Keratinocyte (primary cell): ENCODE measurements around the gene AZIN2.

ENCODE experiments used
- EZH2 ChIP-seq: IDR thresholded peaks from one replicate; pipeline ENCODE4 v1.6.1; 2012; ENCODE audit warnings: inconsistent platforms, mild to moderate bottlenecking, low read length, moderate library complexity
- TF ChIP-seq, protein P1 (sequence below), 3 experiments: IDR thresholded peaks in 1 of 3; conservative IDR thresholded peaks in 1 of 3; optimal IDR thresholded peaks in 1 of 3; 2 replicates in 2 of 3; 3 replicates in 1 of 3; pipeline versions ENCODE3 to v1.5.1; 2011; ENCODE audit warnings: low read length in 3 of 3, mild to moderate bottlenecking in 3 of 3, moderate library complexity in 2 of 3, control low read depth in 1 of 3, inconsistent platforms in 1 of 3; ENCODE audit not compliant: insufficient read depth in 2 of 3; ENCODE audit errors: extremely low read depth in 1 of 3

DNA sequence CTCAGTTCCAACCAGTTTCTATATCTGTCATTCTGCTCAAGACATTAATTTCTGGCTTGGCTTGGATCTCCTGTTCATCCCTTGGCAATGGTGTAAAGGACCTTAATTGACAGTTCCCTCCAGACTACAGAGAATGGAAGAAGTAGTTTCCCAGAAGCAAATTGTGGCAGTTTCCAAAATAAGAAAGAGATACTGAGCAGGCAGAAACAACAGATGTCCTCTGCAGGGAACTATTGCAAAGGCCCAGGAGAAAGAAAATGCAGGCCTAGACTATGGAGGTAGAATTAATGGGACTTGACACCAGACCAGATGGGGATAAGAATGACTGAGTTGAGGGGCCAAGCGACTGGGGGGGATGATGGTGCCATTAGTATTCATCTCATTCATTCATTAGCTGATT lies 38.1 kb upstream of the AZIN2 start:
- TF ChIP-seq, protein P1, sequence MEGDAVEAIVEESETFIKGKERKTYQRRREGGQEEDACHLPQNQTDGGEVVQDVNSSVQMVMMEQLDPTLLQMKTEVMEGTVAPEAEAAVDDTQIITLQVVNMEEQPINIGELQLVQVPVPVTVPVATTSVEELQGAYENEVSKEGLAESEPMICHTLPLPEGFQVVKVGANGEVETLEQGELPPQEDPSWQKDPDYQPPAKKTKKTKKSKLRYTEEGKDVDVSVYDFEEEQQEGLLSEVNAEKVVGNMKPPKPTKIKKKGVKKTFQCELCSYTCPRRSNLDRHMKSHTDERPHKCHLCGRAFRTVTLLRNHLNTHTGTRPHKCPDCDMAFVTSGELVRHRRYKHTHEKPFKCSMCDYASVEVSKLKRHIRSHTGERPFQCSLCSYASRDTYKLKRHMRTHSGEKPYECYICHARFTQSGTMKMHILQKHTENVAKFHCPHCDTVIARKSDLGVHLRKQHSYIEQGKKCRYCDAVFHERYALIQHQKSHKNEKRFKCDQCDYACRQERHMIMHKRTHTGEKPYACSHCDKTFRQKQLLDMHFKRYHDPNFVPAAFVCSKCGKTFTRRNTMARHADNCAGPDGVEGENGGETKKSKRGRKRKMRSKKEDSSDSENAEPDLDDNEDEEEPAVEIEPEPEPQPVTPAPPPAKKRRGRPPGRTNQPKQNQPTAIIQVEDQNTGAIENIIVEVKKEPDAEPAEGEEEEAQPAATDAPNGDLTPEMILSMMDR (optimal IDR thresholded peaks at IDR 0.05 in 1 of 3, IDR thresholded peaks at IDR 0.05 in 1 of 3, conservative IDR thresholded peaks at IDR 0.05 in 1 of 3; ENCODE audit: extremely low read depth in 1 of 3, insufficient read depth in 2 of 3, low read length in 3 of 3), result no peak
- TF ChIP-seq EZH2, result no peak
